ENCODE results near the gene RFPL1.

DNA sequence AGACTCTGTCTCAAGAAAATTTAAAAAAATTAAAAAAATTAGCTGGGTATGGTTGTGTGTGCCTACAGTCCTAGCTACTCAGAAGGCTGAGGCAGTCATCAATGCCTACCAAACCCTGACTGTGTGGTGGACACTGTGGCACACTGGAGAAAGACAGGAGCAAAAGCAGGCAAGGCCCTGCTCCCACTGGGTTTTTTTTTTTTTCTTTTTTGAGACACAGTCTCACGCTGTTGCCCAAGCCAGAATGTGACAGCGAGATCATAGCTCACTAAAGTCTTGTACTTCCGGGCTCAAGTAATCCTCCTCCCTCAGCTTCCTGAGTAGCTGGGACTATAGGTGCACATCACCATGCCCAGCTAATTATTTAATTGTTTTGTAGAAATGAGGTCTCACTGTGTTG lies 46.3 kb downstream of the RFPL1 start:
- TF ChIP-seq, protein P1, sequence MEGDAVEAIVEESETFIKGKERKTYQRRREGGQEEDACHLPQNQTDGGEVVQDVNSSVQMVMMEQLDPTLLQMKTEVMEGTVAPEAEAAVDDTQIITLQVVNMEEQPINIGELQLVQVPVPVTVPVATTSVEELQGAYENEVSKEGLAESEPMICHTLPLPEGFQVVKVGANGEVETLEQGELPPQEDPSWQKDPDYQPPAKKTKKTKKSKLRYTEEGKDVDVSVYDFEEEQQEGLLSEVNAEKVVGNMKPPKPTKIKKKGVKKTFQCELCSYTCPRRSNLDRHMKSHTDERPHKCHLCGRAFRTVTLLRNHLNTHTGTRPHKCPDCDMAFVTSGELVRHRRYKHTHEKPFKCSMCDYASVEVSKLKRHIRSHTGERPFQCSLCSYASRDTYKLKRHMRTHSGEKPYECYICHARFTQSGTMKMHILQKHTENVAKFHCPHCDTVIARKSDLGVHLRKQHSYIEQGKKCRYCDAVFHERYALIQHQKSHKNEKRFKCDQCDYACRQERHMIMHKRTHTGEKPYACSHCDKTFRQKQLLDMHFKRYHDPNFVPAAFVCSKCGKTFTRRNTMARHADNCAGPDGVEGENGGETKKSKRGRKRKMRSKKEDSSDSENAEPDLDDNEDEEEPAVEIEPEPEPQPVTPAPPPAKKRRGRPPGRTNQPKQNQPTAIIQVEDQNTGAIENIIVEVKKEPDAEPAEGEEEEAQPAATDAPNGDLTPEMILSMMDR (IDR thresholded peaks at IDR 0.05), result no peak
- TF ChIP-seq POLR2A (IDR thresholded peaks at IDR 0.05) (no peak), EP300 (IDR thresholded peaks at IDR 0.05) (no peak)

All from stomach (tissue), 4 donors.